PFSK-1 (cell line): ENCODE measurements around the gene SLC9A3.

Experiments
- FOXP2 ChIP-seq: optimal IDR thresholded peaks from 2 replicates; pipeline ENCODE3; 2011; ENCODE audit warnings: borderline replicate concordance, control low read depth, inconsistent platforms; ENCODE audit not compliant: insufficient read depth; ENCODE audit errors: extremely low read length, extremely low read depth
- POLR2AphosphoS5 ChIP-seq: IDR thresholded peaks from 2 replicates; pipeline ENCODE4 v1.6.1; 2012; ENCODE audit warnings: low read depth, mild to moderate bottlenecking, control low read depth, low read length, moderate library complexity
- REST ChIP-seq, 2 experiments: IDR thresholded peaks; 2 replicates each; pipeline versions ENCODE4 v1.6.1 to v1.8.0; 2011 to 2012; ENCODE audit warnings: low read depth in 2 of 2, low read length in 2 of 2, control low read depth in 1 of 2, inconsistent platforms in 1 of 2, mild to moderate bottlenecking in 1 of 2, moderate library complexity in 1 of 2; ENCODE audit not compliant: insufficient read depth in 1 of 2
- SIN3A ChIP-seq: IDR thresholded peaks from 2 replicates; pipeline ENCODE4 v1.6.1; 2012; ENCODE audit warnings: mild to moderate bottlenecking, low read length, moderate library complexity, borderline replicate concordance; ENCODE audit not compliant: insufficient read depth
- TAF1 ChIP-seq: IDR thresholded peaks from 2 replicates; pipeline ENCODE4 v1.6.1; 2012; ENCODE audit warnings: low read length, control low read depth, borderline replicate concordance; ENCODE audit not compliant: insufficient read depth

Gene SLC9A3

GRCh38 chr5:422323-423232 lies 101.7 kb downstream of the SLC9A3 start:
- TF ChIP-seq REST (IDR thresholded peaks at IDR 0.05; ENCODE audit: insufficient read depth in 1 of 2, low read depth in 2 of 2, low read length in 2 of 2) (no peak), FOXP2 (no peak)

- TF ChIP-seq FOXP2 (no peak), POLR2AphosphoS5 (no peak), REST (IDR thresholded peaks at IDR 0.05; ENCODE audit: insufficient read depth in 1 of 2, low read depth in 2 of 2, low read length in 2 of 2) (no peak), SIN3A (no peak), TAF1 (no peak)
Measured at GRCh38 chr5:421901-422300, 102.3 kb downstream of the SLC9A3 start.

GRCh38 chr5:421287-421880 lies 102.9 kb downstream of the SLC9A3 start:
- no peak for TF ChIP-seq POLR2AphosphoS5
- no peak for TF ChIP-seq TAF1
- TF ChIP-seq FOXP2: no peak
- no peak for TF ChIP-seq SIN3A
- TF ChIP-seq REST (IDR thresholded peaks at IDR 0.05; ENCODE audit: insufficient read depth in 1 of 2, low read depth in 2 of 2, low read length in 2 of 2): no peak

- TF ChIP-seq SIN3A (no peak), REST (IDR thresholded peaks at IDR 0.05; ENCODE audit: insufficient read depth in 1 of 2, low read depth in 2 of 2, low read length in 2 of 2) (no peak)
Measured at GRCh38 chr5:420632-421286, 103.5 kb downstream of the SLC9A3 start.
